ENCODE measurements around the gene MPST.
"Not testable (repeated sequence)": the region's sequence is repeated elsewhere in the genome, so short reads cannot be mapped to it uniquely, and the experiment has no call there.

The MPST gene

DNA sequence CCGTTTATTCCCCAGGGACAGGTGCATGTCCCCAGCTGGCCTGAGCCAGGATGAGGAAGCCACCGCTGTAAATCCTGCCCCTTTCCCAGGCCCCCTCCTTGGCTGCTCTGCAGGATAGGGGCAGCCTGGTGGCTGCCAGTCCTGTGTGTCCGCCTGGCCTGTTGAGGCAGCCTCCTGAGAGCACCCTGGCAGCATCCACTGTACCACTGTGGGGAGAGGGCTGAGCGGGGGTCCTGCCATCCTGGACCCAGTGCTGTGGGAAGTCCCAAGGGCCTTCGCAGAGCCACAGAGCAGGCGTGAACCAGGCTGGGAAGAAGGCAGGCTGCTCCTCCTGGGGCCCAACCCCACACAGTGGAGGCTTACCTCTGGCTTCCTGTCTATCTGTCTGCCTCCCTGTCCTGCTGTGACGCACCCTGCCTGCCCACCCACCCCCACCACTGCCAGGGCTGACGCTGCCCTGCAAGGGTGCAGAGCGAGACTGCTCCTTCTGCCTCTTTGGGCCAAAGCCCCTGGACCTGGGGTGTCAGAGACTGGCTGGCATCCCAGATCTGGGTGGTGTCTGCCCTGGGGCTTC is 40.4 kb downstream of the MPST start:
- no peak for DNase-seq

GRCh38 chr22:37060801-37061610 is 41.5 kb downstream of the MPST start:
- no peak for DNase-seq

GRCh38 chr22:37061611-37062375 is 42.3 kb downstream of the MPST start:
- no peak for DNase-seq

DNA sequence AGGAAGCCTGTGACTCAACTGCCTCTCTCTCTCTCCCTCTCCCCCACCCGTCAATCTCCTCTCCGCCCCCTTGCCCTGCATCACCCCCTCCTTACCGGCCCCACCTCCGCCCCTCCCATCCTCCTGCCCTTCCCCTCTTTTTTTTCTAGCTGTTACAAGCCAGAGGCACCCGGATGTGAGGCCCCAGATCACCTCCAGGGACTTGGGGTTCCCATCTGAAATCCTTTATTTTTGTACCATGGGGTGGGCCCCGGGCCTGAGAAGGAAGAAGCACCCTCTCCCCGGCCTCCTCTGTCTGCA is 42.8 kb downstream of the MPST start:
- no peak for DNase-seq

DNA sequence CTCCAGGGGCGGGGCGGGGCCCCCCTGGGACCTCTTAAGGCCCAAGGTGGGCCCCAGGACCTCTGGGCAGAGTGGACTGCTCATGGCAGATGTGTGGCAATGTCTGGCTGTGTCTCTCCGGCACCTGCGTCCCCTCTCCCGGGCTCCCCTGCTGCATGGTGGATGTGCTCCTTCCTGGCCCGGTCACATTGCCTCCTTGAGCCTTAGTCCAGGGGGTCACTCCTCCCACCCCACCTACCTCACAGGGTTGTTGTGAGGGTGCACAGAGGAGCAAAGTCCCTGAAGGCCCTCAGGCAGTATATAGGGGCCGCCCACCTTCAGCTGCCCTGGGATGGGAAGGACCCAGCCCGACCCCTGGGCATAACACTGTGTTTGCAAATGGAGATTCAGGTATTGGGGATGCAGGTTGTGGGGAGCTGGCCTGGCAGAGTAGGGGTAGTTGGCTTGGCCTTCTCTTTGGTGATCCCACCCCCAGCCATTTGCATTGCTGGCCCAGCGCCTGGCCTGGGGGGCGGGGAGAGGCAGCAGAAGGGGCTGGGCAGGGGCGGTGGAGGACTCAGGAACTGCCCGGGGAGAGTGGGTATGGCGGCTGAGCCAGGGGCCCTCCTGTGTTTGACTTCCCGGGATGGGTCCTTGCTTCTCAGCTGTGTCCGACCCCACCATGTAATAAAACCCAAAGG is 43.3 kb downstream of the MPST start:
- DNase-seq = no peak

DNA sequence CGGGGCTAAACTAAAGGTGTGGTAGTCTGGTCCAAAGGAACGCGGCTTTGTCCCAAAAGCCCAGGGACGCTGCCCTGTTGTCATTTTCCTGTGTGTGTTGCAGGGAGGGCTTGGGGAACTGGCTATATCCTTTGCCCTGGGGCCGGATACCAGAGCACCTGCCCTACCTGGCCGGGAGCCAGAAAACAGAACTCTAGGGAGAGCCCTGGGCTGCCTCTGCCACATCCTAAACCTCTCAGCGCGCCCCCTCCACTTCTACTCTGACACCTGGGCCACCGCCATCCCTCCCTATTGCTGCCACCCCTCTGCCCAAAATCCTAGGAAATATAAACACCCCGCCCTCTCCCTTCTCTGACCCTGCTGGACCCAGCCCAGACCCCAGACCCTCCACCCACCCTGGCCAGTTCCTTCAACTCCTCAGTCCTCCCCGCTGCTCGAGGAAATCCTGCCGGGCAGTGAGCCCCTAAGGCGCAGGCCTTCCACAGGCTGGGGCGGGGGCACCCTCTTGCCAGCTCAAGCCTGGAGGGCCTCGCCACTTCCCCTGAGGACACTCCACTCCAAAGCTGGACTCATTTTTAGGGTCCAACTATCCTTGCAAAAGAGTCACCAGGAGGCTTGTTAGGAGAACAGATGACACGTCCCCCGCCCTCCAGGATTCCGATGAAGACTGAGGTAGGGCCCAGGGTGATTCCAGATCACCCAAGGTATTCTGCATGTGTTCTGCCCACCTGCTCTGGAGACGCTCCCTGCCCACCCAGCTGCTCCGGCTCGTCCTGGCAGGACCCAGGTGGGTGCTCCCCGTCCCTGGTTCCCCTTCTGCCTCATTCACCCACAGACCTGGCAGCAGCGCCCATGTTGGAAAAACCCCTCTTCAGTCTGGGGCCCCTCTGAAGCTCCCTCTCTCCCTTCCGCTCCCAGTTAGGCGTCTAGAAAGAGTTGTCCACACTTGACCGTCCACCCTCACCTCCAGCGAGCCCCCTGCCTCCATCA is 44.2 kb downstream of the MPST start:
- DNase-seq = no peak

- no peak for DNase-seq
These were observed 45.0 kb downstream of the MPST start for GRCh38 chr22:37064553-37064952.

DNA sequence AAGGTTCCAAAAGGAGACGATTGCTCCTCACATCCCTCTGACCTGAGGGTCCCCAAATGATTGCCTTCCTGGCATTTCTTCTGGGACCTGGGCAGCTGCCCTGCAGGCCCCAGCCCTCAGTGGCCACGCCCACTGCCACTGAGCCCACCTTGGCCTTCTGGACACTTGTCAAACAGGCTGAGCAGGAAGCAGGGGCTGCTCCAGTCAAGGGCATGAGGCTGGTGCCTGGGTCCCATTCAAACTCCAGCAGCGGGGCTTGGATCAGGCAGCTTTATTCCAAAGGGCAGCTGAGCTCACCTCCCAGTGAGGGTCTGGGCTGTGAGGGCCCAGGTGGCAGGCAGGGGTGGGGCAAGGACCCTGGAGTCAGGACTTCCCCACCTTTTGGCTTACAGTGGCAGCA is 45.6 kb downstream of the MPST start:
- DNase-seq = no peak

DNA sequence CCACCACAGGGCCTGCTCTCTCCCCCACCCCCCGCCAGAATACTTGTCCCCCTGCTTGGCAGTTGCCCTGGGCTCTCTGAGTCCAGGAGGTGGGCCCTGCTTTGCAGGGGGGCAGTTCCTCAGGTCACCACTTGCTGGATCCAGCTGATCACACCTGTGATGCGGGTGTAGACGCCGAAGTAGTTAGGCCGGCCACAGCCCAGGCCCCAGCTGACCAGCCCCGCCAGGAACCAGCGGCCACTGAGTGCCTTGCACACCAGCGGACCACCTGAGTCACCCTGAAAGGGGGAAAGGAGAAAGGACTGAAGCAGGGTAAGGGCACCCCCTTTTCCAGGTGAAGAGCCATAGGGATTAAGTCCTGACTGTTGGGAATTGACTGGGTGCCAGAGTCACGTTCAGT is 46.4 kb downstream of the MPST start:
- DNase-seq = no peak

GRCh38 chr22:37067428-37067827 is 47.9 kb downstream of the MPST start:
- DNase-seq = no peak

DNA sequence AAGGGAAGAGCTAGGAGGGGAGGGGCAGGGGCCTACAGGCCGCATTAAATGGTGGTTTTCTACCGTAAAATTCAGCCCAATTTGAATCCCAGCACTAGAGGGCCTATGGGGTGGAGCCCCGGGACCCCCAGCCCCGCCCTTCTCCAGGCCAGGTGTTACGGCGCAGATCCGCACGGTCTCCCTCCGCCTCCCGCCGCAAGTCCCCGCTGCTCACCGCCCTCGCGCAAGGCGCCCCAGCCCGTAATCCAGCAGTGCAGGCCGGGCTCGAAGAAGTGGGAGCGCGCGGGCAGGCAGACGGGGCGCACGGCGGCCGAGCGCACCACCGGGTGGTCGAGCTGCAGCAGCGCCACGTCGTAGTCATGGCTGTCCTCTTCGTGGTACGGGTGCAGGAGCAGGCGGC is 49.3 kb downstream of the MPST start:
- no peak for DNase-seq

- DNase-seq = no peak
These were observed 49.8 kb downstream of the MPST start for GRCh38 chr22:37069319-37069718.

GRCh38 chr22:37069719-37070118 is 50.2 kb downstream of the MPST start:
- no peak for DNase-seq

- no peak for DNase-seq
These were observed 50.8 kb downstream of the MPST start for GRCh38 chr22:37070334-37070733.

DNA sequence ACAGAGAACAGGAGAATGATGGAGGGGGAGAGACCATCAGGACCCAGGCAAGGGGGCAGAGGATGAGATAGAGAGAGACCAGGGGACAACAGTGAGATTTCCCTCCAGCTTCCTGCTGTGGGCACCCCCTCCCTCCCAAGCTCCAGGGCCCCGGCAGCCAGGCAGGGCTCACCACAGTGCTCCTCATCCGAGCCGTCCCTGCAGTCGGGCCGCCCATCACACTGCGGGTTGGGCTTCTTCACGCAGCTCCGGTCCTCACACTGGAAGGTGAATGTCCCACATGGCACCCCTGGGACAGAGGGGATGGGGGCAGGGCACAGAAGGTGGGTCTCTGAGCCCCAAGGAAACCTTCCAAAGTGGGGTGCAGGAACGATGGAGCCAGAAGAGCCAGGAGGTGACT is 51.2 kb downstream of the MPST start:
- no peak for DNase-seq

GRCh38 chr22:37071850-37072592 is 52.5 kb downstream of the MPST start:
- not testable (repeated sequence) for DNase-seq

- DNase-seq = no peak
These were observed 53.1 kb downstream of the MPST start for GRCh38 chr22:37072673-37073072.

DNA sequence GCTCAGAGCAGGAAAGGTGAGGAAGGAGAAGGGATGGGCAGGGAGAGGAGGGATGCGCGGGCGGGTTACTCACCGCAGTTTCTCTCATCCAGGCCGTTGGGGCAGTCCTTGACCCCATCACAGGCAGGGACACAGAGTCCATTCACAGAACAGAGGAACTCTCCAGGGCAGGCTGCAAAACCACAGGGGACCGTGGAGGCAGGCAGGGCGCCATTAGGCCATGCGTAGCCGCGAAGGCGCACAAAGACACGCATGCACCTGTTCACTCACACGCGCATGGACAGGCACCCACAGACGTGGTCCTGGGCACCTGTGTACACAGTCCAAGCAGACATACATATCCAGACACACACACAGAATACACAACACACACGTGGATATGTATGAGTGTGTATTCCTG is 55.0 kb downstream of the MPST start:
- DNase-seq = no peak

DNA sequence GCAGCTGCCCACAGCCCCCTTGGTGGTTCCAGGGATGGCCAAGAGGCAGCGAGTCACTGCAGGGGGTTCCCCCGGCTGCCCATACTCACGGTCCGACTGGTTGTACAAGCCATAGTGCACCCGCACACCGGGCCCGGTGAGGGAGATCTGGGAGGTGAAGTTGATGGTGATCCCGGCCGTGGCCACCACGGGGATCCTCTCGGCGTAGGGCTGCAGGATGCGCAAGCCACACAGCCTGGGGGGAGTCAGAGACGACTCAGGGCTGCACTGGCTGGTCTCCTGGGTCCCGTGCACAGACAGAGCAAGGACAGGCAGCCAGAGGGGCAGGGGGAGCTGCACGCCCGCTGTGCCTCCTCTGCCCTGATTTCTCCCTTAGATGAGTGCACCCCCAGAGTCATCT is 55.5 kb downstream of the MPST start:
- DNase-seq = no peak

GRCh38 chr22:37075822-37076433 is 56.4 kb downstream of the MPST start:
- no peak for DNase-seq
